Skeletal muscle satellite cell (primary cell): ENCODE results near the gene ZNF407.

Experiments used
- H3K27me3 ChIP-seq: 2 replicates; pipeline ENCODE4 v1.7.0; 2013; ENCODE audit warnings: low read length; ENCODE audit not compliant: control insufficient read depth, insufficient read depth
- H3K36me3 ChIP-seq: 2 replicates; pipeline ENCODE4 v1.7.0; 2013; ENCODE audit warnings: mild to moderate bottlenecking, control low read depth, low read length; ENCODE audit not compliant: insufficient read depth
- H3K4me1 ChIP-seq: 2 replicates; pipeline ENCODE4 v1.7.0; 2013; ENCODE audit warnings: low read length; ENCODE audit not compliant: control insufficient read depth, insufficient read depth
- H3K4me2 ChIP-seq: 2 replicates; pipeline ENCODE4 v1.7.0; 2013; ENCODE audit warnings: mild to moderate bottlenecking, low read length
- H3K4me3 ChIP-seq: 2 replicates; pipeline ENCODE4 v1.7.0; 2013; ENCODE audit warnings: low read length
- H3K9ac ChIP-seq: 2 replicates; pipeline ENCODE4 v1.7.0; 2013; ENCODE audit warnings: mild to moderate bottlenecking, low read depth, low read length, moderate library complexity
- H3K9me3 ChIP-seq: replicated peaks from 2 replicates; pipeline ENCODE4 v1.7.0; 2013; ENCODE audit warnings: mild to moderate bottlenecking, control low read depth, low read length

ZNF407 gene

GRCh38 chr18:74589811-74590210, 7.9 kb upstream of the ZNF407 start:
- Histone ChIP-seq H3K9me3 (no peaks in the 10 kb centered on the region), H3K4me3 (no peak overlapping the region), H3K9ac (no peak overlapping the region), H3K4me2 (no peak overlapping the region), H3K4me1 (no peaks in the 10 kb centered on the region), H3K36me3 (peaks cover 4% of the 10 kb centered on the region), H3K27me3 (peaks cover 19% of the 10 kb centered on the region)

GRCh38 chr18:74590671-74591070, 7.0 kb upstream of the ZNF407 start:
- Histone ChIP-seq H3K4me3 (no peak overlapping the region), H3K9me3 (no peaks in the 10 kb centered on the region), H3K36me3 (peaks cover 4% of the 10 kb centered on the region), H3K9ac (no peak overlapping the region), H3K4me2 (no peak overlapping the region), H3K4me1 (peaks cover 2% of the 10 kb centered on the region), H3K27me3 (peaks cover 15% of the 10 kb centered on the region)

GRCh38 chr18:74595431-74595830, 2.2 kb upstream of the ZNF407 start:
- H3K9me3 ChIP-seq, result no peaks in the 10 kb centered on the region
- H3K9ac ChIP-seq, result no peak overlapping the region
- no peak overlapping the region for H3K4me3 ChIP-seq
- peak overlapping the region; percentile 88 for H3K4me2 ChIP-seq
- H3K4me1 ChIP-seq, result peaks cover 18% of the 10 kb centered on the region
- H3K36me3 ChIP-seq, result peaks cover 4% of the 10 kb centered on the region
- H3K27me3 ChIP-seq, result no peaks in the 10 kb centered on the region

GRCh38 chr18:74597034-74597661, 522 bp upstream of the ZNF407 start:
- H3K4me2 ChIP-seq, result peak overlapping the region; percentile 88
- H3K4me1 ChIP-seq, result peaks cover 18% of the 10 kb centered on the region
- H3K4me3 ChIP-seq, result peak overlapping the region; percentile 92
- no peaks in the 10 kb centered on the region for H3K9me3 ChIP-seq
- H3K27me3 ChIP-seq, result no peaks in the 10 kb centered on the region
- H3K36me3 ChIP-seq, result peaks cover 4% of the 10 kb centered on the region
- H3K9ac ChIP-seq, result peak overlapping the region; percentile 100

- peaks cover 4% of the 10 kb centered on the region for H3K36me3 ChIP-seq
- H3K9ac ChIP-seq, result peak overlapping the region; percentile 100
- peak overlapping the region; percentile 92 for H3K4me3 ChIP-seq
- H3K4me1 ChIP-seq, result peaks cover 18% of the 10 kb centered on the region
- peak overlapping the region; percentile 99 for H3K4me2 ChIP-seq
- H3K9me3 ChIP-seq, result no peaks in the 10 kb centered on the region
- H3K27me3 ChIP-seq, result no peaks in the 10 kb centered on the region
Measured at GRCh38 chr18:74598350-74599001, 806 bp downstream of the ZNF407 start.

- Histone ChIP-seq H3K27me3 (no peaks in the 10 kb centered on the region), H3K4me3 (no peak overlapping the region), H3K9me3 (no peaks in the 10 kb centered on the region), H3K4me2 (no peak overlapping the region), H3K9ac (no peak overlapping the region), H3K36me3 (no peaks in the 10 kb centered on the region), H3K4me1 (no peaks in the 10 kb centered on the region)
Measured at GRCh38 chr18:74604361-74604760, 6.7 kb downstream of the ZNF407 start.

- no peaks in the 10 kb centered on the region for H3K36me3 ChIP-seq
- no peaks in the 10 kb centered on the region for H3K4me1 ChIP-seq
- H3K4me2 ChIP-seq, result no peak overlapping the region
- H3K9me3 ChIP-seq, result no peaks in the 10 kb centered on the region
- H3K9ac ChIP-seq, result no peak overlapping the region
- H3K4me3 ChIP-seq, result no peak overlapping the region
- no peaks in the 10 kb centered on the region for H3K27me3 ChIP-seq
Measured at GRCh38 chr18:74604774-74605173, 7.1 kb downstream of the ZNF407 start.

GRCh38 chr18:74608681-74609080, 11.0 kb downstream of the ZNF407 start:
- no peak overlapping the region for H3K4me2 ChIP-seq
- H3K27me3 ChIP-seq, result no peaks in the 10 kb centered on the region
- no peak overlapping the region for H3K4me3 ChIP-seq
- no peaks in the 10 kb centered on the region for H3K4me1 ChIP-seq
- H3K9me3 ChIP-seq, result no peaks in the 10 kb centered on the region
- H3K9ac ChIP-seq, result no peak overlapping the region
- H3K36me3 ChIP-seq, result no peaks in the 10 kb centered on the region

- Histone ChIP-seq H3K36me3 (no peaks in the 10 kb centered on the region), H3K4me3 (no peak overlapping the region), H3K27me3 (no peaks in the 10 kb centered on the region), H3K9ac (no peak overlapping the region), H3K4me1 (no peaks in the 10 kb centered on the region), H3K9me3 (no peaks in the 10 kb centered on the region), H3K4me2 (no peak overlapping the region)
Measured at GRCh38 chr18:74609535-74609934, 11.9 kb downstream of the ZNF407 start.

- Histone ChIP-seq H3K4me2 (no peak overlapping the region), H3K4me3 (no peak overlapping the region), H3K27me3 (no peaks in the 10 kb centered on the region), H3K4me1 (no peaks in the 10 kb centered on the region), H3K9me3 (no peaks in the 10 kb centered on the region), H3K36me3 (no peaks in the 10 kb centered on the region), H3K9ac (no peak overlapping the region)
Measured at GRCh38 chr18:74610051-74610615, 12.5 kb downstream of the ZNF407 start.

- Histone ChIP-seq H3K4me2 (no peak overlapping the region), H3K36me3 (no peaks in the 10 kb centered on the region), H3K9me3 (no peaks in the 10 kb centered on the region), H3K9ac (no peak overlapping the region), H3K27me3 (no peaks in the 10 kb centered on the region), H3K4me3 (no peak overlapping the region), H3K4me1 (no peaks in the 10 kb centered on the region)
Measured at GRCh38 chr18:74610860-74611259, 13.2 kb downstream of the ZNF407 start.

- Histone ChIP-seq H3K27me3 (no peaks in the 10 kb centered on the region), H3K4me1 (no peaks in the 10 kb centered on the region), H3K4me3 (no peak overlapping the region), H3K4me2 (no peak overlapping the region), H3K9me3 (no peaks in the 10 kb centered on the region), H3K36me3 (no peaks in the 10 kb centered on the region), H3K9ac (no peak overlapping the region)
Measured at GRCh38 chr18:74611765-74612164, 14.1 kb downstream of the ZNF407 start.
